Measurements from ENCODE around the gene CHD3. TPM values are rescaled to one million over a fixed set of nuclear protein-coding genes. Genes with fewer than 3 reads are reported as not detected.

The CHD3 gene
- total RNA-seq, 1 donor from 2014 or later: 78.9 TPM

DNA sequence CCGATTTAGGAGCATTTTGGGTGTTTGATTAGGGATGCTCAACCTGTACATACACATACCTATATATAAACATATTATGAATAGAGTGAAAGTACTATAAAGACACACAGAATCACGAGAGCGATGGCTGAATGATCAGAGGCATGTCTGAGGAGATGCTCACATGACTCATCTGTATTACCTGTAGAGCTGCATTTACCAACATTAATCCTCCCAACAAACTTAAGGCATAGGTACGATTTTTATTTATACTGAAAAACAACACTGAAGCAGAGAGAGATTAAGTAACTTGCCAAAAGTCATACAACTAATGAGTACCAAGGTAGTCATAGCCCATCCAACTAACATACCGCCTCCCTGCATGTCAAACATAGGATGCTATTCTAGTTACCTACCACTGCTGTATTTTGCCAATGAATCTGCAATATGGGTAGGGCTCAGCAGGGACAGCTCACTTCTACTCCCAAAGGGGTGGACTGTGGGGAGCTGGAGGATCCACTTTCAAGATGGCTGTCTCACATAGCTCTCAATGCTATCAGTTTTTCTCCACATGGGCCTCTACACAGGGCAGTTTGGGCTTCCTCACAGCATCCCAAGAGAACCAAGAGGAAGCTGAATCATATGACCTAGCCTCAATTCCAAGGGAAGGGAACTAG is 23.5 kb upstream of the CHD3 start:
- DNase-seq: no peak

DNA sequence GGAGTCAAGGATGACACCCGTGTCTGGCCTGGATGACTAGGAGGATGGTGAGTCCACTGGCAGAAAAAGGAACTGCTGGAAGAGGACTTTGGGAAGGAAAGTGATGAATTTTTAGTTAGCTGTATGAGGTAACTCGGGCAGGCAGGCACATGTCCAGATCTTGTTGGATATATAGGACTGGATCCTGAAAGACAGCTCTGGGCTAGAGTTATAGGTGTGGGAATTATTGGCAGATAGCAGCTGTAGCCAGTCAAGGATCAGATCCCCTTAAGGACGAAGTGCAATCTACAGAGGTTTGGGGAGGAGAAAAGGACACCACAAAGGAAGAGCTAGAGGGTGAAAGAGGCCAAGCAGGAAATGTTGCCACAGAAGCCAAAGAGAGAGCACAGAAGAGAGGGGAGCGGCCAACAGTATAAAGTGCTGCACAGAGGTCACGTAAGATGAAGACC is 20.7 kb upstream of the CHD3 start:
- no peak for DNase-seq

- DNase-seq: no peak
Measured at GRCh38 chr17:7873051-7873450, 15.5 kb upstream of the CHD3 start.

- DNase-seq: no peak
Measured at GRCh38 chr17:7875804-7876370, 12.7 kb upstream of the CHD3 start.

DNA sequence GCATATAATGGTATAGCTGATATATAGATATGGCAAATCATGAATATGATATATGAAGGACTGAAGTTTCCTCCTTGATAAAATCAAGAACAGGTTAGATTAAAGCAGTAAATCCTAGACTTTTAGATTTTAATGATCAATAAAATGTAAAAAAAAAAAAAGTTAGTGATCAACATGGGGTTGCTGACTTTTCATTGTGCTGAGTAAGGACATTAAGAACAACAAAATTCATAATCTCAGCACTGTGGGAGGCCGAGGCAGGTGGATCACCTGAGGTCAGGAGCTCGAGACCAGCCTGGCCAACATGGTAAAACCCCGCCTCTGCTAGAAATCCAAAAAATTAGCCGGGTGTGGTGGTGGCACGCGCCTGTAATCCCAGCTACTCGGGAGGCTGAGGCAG is 10.4 kb upstream of the CHD3 start:
- no peak for DNase-seq

GRCh38 chr17:7880076-7880868 is 8.3 kb upstream of the CHD3 start:
- DNase-seq: no peak

- peak; percentile 55 for DNase-seq
Measured at GRCh38 chr17:7881276-7882054, 7.1 kb upstream of the CHD3 start.

GRCh38 chr17:7882068-7882467 is 6.5 kb upstream of the CHD3 start:
- DNase-seq: no peak

- DNase-seq: no peak
Measured at GRCh38 chr17:7882629-7883028, 6.0 kb upstream of the CHD3 start.

GRCh38 chr17:7883781-7884386 is 4.7 kb upstream of the CHD3 start:
- peak; percentile 65 for DNase-seq

DNA sequence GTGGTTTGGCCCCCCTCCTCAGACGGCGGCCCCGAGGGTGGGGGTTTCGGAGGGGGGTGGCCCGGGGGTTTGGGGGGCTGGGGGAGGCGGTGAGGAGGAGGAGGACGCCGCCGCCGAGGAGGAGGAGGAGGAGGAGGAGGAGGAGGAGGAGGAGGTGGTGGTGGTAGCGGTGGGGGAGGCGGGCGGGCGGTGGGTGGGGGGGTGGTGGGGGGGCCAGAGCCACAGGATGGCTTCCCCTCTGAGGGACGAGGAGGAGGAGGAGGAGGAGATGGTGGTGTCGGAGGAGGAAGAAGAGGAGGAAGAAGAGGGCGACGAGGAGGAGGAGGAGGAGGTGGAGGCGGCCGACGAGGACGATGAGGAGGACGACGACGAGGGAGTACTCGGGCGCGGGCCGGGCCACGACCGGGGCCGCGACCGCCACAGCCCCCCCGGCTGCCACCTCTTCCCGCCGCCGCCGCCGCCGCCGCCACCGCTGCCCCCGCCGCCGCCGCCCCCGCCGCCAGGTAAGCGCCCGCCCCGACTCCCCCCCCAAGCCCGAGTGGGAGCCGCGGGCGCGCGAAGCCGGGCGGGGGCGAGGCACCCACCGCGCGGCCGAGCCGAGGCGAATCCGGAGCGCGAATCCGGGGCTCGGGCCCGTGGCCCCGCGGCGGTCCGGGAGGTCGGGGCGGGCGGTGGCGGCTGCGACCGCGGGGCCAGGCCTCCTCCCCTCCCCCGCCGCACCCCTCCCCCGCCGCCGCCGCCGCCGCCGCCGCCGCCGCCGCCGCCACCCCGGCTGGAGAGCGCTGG is 3.8 kb upstream of the CHD3 start:
- no peak for DNase-seq

GRCh38 chr17:7885367-7886226 is 3.0 kb upstream of the CHD3 start:
- peak; percentile 72 for DNase-seq

DNA sequence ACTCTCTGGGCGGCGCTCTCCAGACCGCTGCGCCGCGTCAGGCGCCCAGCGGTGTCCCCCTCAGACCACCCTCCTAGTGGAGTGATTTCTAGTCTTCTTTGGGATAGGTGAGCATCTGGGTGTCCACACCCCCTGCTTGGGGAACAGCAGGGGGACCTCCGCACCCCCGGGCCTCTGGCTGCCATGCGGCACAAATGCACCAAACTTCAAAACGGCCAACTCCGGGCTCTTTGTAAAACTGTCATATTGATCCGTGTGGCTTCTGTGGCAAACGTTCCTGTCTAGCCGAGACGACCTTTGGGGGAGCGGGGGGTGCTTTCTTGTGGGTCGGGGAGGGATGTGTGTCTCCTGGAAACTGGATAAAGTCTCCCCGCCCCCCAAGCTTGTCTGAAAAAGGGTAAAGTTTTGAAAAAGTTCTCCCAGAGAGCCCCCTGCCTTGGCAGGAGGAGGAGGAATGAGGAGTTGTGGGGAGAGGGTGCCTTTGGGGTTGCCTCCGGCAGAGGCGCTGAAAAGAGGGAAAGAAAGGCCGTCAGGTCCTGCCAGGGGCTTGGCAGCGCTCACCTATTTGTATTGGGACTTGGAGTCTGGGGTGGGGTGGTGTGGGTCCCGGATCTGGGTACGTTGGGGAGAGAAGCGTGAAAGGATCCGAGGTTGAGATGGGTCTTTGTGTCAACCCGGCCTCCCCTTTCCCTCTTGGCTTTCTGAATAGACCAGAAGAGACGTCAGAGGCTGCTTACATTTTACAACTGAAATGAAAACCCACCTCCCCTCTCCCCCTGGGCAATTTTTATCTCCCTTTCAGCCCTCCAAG is 2.2 kb upstream of the CHD3 start:
- peak; percentile 61 for DNase-seq

- no peak for DNase-seq
Measured at GRCh38 chr17:7887038-7887481, 1.5 kb upstream of the CHD3 start.

- DNase-seq: peak; percentile 99
Measured at GRCh38 chr17:7887482-7888183, 956 bp upstream of the CHD3 start.

GRCh38 chr17:7889166-7889955 is 772 bp downstream of the CHD3 start:
- DNase-seq: peak; percentile 99

DNA sequence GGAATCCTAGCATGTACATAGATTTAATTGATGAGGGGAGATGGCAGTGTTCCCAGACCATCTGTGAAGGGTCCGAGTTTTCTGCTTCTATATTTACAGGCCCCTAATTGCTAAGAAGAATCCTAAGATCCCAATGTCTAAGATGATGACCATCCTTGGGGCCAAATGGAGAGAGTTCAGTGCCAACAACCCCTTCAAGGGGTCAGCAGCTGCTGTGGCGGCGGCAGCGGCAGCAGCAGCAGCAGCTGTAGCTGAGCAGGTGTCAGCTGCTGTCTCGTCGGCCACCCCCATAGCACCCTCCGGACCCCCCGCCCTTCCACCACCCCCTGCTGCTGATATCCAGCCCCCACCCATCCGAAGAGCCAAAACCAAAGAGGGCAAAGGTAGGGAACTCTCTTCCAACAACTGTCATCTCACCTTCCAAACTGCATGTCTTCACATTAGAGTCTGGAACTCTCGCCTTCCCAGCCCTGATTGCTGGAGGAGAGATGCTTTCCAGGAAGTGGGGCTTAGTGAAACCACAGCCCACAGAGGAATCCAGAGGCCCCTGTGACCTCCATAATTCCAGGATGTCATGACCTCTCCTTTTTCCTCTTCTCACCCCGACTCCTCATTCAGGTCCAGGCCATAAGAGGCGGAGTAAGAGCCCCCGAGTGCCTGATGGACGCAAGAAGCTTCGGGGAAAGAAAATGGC is 4.7 kb downstream of the CHD3 start:
- peak; percentile 89 for DNase-seq
